COLO668 (cell line): ENCODE results near the gene EPN1.
A peak's percentile ranks its signal among the peaks of the same experiment; 100 is the strongest.

Experiments used
- DNase-seq: peaks from one replicate; lab custom pipeline; 2025; ENCODE audit not compliant: unreplicated experiment; lab: John Stamatoyannopoulos, UW

The EPN1 gene

DNA sequence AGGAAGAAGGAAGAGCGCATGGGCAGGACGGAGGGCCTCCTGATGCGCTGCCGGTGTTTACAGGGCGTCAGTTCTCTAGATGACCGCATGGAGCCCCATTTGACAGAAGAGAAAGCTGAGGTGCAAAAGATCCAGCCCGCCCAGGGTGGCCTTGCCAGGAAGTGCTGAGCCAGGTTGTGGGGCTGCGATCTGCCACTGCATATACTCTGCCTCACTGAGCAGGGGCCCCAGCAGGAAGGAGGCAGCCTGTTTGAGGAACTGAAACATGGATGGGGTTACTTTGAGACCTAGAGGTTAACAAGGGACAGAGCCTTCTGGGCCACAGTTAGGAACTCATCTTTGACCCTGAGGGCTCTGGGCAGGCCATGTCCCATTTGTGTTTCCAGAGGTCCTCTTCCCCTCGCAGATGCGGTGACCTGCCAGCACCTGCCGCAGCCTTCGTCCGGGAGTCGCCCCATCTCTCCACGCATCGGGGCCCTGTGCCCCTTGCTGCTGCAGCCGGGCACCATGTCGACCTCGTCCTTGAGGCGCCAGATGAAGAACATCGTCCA lies 3.2 kb downstream of the EPN1 start:
- no peak for DNase-seq

DNA sequence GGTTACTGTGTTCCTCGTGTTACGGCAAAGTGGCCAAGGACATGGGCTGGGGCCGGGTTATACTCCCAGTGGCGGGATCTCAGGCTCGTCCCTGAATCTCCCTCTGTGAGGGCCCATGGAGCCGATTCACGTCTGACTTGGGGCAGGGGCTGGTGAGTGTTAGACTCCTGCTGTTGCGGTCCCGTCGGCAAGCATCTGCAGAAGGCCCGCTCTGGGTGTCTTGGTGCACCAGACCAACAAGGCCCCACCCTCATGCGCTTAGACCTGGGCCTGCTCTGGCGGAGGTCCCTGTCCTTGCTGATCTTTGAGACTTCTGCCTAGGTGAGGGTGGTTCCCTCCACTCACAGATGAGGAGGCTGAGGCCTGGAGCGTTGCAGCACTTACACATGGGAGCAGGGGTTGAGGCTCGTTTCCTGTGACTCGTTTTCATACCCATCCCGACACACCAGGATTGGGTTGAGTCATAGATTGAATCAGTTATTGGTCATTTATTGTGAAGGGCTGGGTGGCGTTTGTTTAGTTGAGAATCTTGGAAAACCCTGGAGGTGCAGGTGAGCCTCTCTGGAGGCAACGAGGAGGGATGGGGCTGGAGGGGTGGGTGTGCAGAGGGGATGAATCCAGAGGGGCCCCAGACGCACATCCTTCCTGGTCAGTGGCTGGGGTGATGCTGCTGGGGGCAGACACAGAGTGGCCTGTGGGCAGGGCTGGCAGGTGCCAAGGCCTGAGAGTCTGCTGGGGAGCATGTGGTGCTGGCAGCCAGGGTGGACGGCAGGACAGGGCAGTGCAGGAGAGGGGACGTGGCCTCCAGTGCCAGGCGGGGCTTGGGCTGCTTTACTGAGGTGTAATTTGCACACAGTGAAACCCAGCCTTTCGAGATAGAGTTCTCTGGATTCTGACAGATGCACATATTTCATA lies 4.6 kb downstream of the EPN1 start:
- no peak for DNase-seq

DNA sequence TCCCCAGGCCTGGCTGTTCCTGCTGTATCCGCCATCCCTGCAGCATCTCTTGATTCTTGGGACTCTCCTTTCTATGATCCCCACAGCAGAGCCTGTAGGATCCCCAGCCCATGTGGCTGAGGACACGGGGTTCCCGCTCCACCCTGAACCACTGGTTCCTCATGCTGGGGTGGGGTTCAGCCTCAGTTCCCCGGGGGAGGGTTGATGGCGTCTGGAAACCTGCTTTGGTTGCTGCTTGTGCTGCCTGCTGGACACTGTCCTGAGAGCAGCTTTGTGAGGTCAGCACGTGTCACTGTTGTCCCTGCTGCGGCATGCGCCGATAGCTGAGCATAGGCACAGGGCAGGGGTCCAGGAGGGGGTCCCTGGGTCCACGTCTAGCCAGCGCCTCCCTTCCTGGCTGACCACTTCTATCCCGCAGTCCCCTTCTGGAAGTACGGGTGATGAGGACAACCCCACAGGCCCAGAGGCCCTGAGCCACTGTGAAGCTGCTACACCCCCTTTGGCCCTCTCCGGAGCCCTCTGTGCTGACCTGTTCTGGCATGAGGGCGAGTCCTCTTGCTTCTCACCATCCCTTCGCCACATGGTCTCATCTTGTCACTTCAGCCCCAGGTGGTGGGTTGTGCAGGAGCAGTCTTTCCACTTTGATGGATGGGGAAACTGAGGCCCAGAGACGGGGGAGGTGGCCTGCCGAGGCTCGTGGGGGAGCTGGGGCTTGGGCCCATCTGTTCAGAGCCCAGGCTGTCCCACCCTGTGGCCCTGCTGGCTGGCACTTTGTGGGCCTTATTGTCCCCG lies 5.5 kb downstream of the EPN1 start:
- no peak for DNase-seq

DNA sequence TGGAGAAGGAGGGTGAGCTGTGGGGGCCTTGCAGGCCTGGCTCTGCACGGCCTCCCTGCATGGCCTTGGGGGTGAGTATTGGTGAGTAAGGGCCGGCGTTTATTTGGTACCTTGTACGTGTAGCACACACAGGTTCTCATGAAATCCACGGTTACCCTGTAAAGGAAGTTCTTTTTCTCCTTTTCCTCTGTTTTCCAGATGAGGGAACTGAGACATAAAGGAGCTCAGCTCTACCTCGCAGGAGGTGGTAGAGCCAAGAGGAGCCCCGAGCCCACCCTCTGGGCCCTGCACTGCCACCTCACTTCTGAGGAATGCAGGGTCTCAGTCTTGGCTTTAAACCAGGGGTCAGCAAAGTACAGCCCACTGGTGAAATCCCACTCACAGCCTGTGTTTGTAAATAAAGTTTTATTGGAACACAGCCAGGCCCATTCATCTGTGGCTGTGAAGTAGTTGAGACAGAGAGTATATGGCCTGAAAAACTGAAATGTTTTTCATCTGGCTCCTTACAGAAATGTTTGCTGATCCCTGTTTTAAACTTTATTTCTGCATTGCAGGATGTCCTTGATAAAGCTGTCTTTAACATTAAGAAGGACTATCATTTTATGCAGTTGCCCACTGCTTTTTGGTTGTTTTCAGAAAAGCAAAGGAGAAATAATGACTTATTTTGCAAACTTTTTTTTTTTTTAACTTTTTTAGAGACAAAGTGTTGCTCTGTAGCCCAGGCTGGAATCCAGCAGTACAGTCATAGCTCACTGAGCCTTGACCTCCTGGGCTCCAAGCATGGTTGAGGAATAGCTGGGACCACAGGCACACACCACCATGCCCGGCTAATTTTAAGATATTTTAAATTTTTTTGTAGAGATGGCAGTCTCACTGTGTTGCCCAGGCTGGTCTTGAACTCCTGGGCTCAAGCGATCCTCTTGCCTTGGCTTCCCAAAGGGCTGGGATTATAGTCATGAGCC lies 6.4 kb downstream of the EPN1 start:
- no peak for DNase-seq

DNA sequence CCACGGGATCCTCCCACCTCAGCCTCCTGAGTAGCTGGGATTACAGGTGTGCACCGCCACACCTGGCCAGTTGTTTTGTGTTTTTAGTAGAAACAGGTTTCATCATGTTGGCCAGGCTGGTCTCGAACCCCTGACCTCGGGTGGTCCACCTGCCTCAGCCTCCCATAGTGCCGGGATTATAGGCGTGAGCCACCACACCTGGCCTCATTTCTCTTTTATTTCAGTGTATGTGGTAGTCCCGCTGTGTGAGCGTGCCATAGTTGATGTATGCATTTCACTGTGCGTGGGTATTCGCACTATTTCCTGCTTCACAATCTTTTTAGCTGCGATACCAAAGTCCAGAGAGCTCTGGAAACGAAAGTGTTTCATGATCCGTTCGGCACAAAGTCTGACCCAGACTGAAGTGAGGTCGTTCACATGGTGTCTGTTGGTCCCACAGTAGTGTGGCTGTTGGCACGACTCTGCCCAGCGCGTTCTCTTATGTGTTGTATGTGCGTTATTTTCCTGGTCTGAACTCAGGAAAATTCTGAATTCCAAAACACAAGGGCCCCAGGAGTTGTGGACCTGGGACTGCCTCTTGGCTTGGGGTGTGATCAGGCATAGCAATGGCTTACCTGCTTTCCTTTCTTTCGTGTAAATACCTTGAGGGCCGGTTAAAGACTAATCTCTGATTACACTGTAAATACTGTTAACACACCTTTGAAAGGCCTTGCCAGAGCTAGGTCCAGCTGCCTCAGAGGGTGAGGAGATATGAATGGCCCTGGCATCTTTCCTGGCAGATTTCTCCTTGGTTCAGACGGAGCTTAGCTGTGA lies 8.6 kb downstream of the EPN1 start:
- peak; percentile 7 for DNase-seq

DNA sequence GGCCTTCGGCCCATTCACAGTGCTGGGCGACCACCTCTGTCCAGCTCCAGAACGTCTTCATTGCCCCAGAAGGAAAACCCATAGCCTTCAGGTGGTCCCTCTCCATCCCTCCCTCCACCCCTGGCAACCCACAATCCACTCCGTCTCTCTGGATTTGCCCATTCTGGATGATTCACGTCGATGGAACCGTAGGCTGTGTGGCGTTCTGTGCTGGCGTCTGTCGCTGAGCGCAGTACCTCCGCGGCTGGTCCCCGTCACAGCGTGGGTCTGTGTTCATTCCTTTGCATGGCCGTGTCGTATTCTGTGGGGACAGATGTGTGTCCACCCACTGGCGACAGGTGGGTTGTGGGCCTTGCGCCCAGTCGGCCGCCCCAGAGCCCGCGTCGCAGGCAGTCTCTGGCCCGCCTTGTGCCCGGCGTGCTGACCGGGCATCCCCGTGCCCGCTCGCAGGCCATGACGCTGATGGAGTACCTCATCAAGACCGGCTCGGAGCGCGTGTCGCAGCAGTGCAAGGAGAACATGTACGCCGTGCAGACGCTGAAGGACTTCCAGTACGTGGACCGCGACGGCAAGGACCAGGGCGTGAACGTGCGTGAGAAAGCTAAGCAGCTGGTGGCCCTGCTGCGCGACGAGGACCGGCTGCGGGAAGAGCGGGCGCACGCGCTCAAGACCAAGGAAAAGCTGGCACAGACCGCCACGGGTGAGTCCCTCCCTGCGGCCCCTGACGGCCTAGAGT lies 10.1 kb downstream of the EPN1 start:
- DNase-seq = no peak

DNA sequence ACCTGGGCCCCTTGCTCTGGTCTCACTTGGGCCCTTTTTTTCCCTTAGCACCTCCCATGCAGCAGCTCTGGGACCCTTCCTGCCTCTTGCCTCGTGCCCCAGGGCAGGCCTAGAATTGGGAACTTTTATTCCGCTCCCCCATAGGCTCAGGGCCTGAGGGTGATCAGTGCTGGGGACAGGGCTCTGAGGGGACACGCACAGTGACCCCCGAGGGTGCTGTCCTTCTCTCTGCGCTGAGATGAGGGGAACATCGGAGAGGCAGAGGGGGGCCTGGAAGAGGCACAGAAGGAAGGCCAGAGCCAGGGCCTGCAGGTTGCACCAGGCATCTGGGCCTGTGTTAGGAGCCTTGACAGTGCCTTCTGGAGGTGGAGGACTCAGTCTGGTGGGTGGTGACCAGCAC lies 10.8 kb downstream of the EPN1 start:
- no peak for DNase-seq

DNA sequence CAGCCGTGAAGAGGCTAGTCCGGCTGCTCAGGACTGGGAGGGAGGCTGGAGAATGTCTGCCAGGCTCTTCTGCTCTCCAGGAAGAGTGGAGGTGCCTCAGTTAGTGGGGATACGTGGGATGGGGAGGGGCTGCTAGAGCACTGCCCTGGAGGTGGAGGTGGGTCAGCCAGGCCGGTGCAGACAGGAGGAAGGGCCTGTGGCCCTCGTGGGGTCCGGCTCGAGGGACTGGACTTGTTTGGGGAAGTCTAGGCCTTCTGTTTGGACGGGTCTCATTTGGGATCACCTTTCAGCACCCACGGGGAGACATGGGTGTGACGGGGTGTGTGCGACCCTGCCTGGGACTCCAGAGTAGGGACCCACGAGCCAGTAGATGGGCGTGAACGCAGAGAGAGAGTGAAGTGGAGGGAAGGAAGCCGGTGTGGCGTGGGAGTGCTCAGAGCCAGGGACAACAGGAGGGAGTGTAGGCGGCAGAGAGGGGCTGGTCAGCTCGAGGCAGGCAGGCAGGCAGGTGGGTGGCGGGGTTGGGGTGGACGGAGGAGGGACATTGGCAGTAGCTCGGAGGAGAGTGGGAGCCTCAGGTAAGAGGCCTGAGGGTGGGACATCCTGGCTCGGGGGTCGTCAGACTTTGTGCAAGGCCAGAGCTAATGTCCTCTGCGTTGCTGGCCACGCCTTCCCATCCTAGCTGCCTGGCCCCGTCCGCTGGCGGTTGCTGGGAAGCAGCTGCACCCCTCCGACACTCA lies 11.5 kb downstream of the EPN1 start:
- no peak for DNase-seq

DNA sequence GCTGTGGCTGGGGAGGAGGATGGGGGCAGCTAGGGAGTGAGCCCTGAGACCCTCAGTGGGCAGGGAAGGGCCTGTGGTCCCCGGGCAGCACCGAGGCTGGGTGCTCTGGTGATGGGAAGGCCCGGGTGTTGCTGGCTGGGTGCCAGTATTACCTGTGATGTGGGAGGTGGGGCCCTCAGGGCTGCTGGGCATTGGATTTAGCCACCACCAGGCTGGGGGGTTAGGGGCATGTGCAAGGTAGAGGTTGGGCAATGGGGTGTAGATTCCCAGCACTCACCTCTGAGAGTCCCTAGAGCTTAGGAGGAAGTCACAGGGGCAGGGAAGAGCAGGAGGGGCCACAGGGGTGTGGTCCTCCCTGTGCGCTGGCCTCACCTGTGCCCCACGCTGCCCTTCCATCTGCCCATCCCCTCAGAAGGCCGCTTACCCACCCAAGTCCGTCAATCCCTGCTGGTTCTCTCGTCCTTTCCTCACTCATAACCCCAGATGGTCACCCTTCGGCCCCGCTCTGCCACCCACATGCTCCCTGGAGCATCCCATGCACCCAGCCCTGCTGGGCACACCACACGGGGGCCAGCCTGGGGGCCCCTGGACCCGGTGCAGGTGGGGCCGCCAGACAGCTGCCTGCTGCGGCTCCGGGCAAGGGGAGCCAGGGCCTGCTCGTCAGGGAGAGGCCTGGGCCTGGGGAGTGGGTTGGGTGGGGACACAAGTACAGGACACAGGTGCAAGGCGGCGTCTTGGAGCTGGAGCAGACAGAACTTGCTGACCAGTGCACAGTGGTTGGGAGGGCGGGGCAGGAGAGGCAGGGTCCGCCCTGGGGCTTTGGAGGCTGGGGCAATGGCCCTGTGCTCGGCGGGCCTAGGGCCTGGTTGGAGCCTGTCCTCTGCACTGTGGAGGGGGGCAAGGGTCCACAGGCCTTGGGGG lies 12.5 kb downstream of the EPN1 start:
- DNase-seq = no peak

DNA sequence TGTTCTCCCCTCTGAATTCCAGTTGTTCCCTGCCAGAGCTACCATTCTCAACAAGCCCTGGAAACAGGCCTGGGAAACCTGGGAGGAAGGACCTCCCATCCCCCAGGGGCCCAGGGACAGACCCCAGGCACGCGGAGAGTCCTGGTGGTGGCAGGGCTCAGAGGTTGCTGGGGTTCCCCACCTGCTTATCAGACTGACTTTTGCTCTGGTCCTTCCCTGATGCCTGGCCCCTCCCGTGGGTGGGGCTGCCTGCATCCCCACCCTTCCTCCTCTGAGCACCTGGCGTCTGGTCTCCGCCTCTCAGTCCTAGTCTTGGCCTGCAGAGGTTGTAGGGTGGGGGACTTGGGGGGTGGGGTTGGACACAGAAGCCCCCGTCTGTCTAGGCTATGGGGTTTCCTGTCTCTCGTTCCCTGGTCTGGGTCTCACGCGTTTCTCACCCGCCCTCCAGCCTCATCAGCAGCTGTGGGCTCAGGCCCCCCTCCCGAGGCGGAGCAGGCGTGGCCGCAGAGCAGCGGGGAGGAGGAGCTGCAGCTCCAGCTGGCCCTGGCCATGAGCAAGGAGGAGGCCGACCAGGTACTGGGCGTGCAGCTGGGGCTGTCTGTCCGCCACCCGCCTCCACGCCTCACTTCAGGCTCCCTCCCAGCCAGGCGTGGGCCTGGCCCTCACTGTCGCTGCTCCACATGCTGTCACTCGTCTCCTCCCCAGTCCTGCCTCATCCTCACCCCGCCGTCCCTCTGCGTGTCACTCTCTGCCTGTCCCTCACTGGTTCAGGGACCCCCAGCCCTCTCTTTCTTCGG lies 13.6 kb downstream of the EPN1 start:
- peak; percentile 83 for DNase-seq

DNA sequence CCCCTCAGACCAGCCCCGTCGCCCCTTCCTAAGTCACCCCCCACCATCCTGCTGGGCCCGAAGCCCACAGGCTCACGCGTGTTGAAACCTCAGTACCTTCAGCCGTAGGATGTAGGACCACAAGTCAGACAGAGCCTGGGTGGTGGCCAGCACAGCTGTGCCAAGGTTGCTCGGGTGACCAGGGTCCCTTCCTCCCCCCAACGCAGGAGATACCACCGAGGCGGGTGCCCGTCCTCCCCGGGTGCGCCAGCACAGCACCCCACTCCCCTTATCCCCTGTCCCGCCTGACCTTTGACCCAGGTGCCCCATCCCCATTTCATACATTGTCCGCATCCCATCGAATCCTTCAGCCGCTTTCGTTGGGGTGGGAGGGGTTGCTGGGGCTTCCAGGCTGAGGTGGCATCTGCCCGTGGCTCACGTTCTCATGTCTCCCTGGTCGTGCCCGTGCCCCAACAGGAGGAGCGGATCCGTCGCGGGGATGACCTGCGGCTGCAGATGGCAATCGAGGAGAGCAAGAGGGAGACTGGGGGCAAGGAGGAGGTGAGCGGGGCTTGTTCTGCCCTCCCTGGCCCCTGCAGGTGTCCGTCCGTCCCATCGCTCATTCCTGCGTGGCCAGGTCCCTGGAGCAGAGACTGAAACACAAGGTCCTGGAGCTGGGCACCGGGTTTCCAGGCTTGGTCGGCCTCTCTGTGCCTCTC lies 14.5 kb downstream of the EPN1 start:
- DNase-seq = no peak

DNA sequence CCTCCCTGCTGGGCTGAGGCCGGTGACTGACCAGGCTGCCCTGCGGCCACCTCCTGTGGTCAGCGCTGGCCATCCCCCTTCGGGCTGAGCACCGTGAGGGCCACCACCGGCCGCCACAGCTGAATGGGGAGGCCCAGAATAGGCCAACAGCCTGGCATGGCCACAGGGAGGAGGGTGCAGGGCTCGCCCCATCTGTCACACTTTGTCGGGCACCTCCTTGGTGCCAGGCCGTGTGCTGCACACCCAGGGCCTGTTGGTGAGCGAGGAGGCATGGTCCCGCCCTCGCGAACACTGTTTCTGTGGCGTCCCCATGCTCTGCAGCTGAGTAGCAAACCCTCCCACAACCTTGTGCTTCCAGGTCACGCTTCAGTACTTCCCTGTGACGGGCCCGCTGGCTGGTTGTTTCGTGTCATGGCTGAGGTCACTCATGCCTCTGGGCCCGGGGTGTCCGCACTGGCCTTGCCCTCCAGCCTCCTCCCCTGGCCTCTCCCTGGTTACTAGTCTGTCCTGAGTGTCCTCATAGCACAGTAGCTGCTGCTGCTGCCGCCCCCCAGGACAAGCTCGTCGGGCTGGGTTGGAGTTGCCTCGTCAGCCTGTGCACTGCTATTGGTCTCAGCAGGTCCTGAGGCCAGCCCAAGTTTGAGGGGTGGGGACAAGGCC lies 15.2 kb downstream of the EPN1 start:
- no peak for DNase-seq

DNA sequence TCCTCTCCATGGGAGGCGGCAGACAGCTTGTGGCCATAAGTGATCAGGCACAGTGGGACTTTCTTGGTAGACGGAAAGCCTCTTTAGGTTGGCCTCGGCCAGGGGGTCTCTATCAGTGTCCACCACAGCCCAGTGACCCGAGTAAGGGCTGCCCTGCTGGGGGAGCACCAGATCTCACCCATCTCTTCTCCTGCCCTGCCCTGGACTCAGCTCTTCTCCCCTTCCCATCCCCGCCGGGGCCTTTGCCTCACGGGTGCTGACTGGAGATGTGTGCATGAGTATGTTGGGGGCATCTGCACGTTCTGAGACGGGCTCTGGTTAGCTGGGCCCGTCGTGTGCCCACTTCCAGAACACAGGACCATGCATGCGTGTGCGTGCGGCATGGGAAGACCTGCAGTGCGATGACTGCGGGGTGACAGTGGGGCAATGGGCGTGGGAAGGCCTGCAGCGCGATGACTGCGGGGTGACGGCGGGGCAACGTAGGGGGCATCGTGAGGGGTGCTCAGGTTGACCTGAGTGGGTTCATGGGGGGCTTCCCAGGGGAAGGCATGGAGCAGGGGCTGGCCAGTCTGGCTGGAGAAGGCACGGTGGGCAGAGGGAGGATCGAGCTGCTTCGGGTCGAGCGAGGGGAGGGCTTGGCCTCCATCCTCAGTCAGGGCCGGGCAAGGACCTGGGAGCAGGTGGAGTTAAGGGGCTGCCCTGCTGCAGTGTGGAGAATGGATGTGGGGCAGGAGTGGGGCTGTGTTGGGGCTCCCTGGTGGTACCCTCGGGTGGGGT lies 15.9 kb downstream of the EPN1 start:
- no peak for DNase-seq

DNA sequence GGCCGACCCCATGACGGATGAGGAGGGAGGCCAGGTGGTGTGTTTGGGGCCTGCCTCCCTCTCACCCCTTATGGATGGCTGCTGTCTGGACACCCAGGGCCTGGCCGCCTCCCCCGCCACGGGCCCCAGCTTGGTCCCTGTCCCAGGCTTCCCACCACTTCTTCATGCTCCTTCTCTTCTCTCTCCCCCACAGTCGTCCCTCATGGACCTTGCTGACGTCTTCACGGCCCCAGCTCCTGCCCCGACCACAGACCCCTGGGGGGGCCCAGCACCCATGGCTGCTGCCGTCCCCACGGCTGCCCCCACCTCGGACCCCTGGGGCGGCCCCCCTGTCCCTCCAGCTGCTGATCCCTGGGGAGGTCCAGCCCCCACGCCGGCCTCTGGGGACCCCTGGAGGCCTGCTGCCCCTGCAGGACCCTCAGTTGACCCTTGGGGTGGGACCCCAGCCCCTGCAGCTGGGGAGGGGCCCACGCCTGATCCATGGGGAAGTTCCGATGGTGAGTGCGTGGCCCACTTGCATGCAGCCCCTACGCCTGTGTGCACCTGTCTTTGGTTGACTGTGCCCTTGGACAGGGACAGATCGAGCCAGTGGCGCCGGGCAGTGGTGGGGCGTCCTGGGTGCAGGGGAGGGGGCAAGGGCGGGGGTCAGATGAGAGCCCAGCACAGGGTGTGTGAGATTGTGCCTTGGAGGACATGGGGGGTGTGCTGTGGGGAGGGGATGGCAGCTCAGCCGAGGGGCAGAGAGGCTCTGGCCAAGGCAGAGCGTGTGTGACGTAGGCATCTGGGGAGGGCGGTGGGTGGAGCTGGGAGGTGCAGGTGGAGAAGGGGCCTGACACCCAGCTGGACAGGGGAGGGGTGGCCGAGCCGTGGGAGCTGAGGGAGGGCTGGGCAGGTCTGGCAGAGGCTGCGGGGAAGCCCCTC lies 16.8 kb downstream of the EPN1 start:
- DNase-seq = no peak
